ENCODE results near the gene PCSK5.

DNA sequence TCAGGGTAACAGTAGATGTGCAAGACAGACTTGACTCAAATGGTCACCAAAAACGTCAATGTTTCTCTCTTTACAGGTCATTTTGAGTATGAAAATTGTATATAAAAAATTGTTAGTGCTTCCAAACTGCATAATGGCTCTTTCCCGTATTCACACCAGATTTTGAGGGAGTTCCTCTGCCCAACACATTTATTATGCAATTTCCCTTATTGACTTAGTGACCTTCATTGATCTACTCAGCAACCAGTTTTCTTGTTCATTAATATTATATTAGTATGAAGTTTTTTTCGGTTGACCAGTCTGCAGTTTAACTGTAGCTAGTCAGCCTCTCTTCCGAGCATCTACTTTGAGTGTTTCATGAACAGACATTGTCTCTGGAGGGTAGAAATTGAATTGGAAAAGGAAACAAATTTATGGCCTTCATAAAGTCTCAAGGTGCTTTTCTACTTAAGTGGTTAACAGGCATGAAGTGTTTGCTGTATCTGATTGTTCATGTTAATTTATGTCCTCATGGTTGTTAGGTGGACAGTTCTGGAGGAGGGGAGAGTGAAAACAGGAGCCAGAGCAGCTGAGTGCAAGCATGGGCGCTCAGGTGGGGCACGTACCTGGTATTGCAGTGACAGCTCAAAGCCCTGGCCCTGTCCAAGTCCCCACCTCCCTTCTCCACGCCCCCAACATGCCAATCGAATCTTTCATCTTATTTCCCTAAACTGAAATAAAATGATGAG lies 263.6 kb downstream of the PCSK5 start:
- TF ChIP-seq POLR2AphosphoS5 (IDR thresholded peaks at IDR 0.05; ENCODE audit: low read depth, low read length) (no peak), POLR2A (IDR thresholded peaks at IDR 0.05; ENCODE audit: control extremely low read depth in 1 of 2, low read depth in 2 of 2, low read length in 2 of 2) (no peak), CHD2 (IDR thresholded peaks at IDR 0.05; ENCODE audit: low read length) (no peak), ASH2L (IDR thresholded peaks at IDR 0.05; ENCODE audit: low read length) (no peak), MAFK (IDR thresholded peaks at IDR 0.05; ENCODE audit: low read depth, low read length) (no peak), POU5F1 (IDR thresholded peaks at IDR 0.05; ENCODE audit: low read depth, low read length) (no peak), TBP (IDR thresholded peaks at IDR 0.05; ENCODE audit: low read depth, low read length) (no peak), ZNF274 (IDR thresholded peaks at IDR 0.05; ENCODE audit: borderline replicate concordance, extremely low read depth, low read length) (no peak), HDAC6 (IDR thresholded peaks at IDR 0.05; ENCODE audit: low read depth, low read length) (no peak), KDM1A (IDR thresholded peaks at IDR 0.05; ENCODE audit: borderline replicate concordance, low read length) (no peak)
- TF ChIP-seq, protein P1, sequence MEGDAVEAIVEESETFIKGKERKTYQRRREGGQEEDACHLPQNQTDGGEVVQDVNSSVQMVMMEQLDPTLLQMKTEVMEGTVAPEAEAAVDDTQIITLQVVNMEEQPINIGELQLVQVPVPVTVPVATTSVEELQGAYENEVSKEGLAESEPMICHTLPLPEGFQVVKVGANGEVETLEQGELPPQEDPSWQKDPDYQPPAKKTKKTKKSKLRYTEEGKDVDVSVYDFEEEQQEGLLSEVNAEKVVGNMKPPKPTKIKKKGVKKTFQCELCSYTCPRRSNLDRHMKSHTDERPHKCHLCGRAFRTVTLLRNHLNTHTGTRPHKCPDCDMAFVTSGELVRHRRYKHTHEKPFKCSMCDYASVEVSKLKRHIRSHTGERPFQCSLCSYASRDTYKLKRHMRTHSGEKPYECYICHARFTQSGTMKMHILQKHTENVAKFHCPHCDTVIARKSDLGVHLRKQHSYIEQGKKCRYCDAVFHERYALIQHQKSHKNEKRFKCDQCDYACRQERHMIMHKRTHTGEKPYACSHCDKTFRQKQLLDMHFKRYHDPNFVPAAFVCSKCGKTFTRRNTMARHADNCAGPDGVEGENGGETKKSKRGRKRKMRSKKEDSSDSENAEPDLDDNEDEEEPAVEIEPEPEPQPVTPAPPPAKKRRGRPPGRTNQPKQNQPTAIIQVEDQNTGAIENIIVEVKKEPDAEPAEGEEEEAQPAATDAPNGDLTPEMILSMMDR (IDR thresholded peaks at IDR 0.05; ENCODE audit: control extremely low read depth in 1 of 3, insufficient read depth in 1 of 3, low read depth in 1 of 3, low read length in 3 of 3): no peak
- TF ChIP-seq, protein P2, sequence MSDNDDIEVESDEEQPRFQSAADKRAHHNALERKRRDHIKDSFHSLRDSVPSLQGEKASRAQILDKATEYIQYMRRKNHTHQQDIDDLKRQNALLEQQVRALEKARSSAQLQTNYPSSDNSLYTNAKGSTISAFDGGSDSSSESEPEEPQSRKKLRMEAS (IDR thresholded peaks at IDR 0.05): no peak
- TF ChIP-seq, protein P3, sequence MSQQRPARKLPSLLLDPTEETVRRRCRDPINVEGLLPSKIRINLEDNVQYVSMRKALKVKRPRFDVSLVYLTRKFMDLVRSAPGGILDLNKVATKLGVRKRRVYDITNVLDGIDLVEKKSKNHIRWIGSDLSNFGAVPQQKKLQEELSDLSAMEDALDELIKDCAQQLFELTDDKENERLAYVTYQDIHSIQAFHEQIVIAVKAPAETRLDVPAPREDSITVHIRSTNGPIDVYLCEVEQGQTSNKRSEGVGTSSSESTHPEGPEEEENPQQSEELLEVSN (IDR thresholded peaks at IDR 0.05): no peak
